ENCODE results near the gene RRP7A.
"Not testable (repeated sequence)": the region's sequence is repeated elsewhere in the genome, so short reads cannot be mapped to it uniquely, and the experiment has no call there.

Gene RRP7A

DNA sequence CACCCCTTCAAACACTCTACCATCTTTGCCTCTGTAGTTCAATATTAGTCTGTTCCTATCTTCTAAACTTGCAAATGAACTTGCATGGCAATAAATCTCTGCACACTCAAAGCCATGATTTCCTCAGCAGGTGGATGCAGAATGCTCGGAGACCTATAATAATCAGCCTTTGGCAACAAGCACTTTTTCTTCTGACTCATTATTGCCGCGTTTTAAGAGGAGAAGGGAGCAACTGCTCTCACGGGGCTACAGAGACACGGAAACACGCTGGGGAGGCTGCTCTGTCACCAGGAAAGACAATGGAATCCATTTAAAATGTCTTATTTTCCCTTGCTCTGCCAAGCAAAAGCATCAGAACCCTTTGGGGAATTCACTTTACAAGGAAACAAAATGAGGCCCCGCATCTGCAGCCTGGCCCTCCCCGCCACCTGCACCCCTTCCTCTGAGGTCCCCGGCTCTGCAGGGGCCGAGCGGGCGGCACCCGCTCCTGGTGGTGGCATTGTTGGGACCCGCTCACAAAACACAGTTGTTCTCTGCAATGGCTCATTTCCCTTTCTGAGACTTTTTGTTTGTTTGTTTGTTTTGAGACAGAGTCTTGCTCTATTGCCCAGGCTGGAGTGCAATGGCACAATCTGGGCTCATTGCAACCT lies 15.6 kb upstream of the RRP7A start:
- FAIRE-seq, result not testable (repeated sequence)

- FAIRE-seq, result no peak
These were observed 14.0 kb upstream of the RRP7A start for GRCh38 chr22:42533638-42533977.

GRCh38 chr22:42531401-42532084 lies 11.9 kb upstream of the RRP7A start:
- FAIRE-seq, result not testable (repeated sequence)

DNA sequence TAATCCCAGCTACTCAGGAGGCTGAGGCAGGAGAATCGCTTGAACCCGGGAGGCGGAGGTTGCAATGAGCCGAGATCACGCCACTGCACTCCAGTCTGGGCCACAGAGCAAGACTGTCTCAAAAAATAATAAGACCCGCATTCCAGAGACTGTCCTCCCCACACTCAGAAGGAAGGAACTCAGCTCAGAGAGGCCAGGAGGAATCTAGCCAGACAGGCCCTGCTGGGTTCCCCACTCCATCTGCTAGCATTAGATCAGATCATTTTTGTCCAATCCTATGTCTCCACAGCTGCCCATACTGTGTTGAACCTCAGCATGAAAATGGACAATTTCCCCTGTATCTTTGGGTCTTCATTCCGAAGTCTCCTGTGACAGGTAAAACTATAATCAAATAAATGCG lies 9.8 kb upstream of the RRP7A start:
- FAIRE-seq, result not testable (repeated sequence)

- no peak for FAIRE-seq
These were observed 9.2 kb upstream of the RRP7A start for GRCh38 chr22:42528591-42529307.

DNA sequence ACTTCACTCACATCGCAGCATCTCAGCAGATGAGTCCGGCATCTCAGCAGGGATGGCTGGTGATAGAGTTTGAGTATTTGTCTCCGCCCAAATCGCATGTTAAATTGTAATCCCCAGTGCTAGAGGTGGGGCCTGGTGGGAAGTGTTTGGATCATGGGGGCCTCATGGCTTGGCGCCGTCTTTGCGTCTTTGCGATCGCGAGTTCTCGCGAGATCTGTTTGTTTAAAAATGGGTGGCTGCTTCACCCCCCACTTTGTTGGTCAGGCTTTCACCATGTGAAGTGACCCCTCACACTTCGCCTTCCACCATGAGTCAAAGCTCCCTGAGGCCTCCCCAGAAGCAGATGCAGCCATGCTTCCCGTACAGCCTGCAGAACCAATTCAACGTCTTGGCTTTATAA lies 3.0 kb upstream of the RRP7A start:
- FAIRE-seq, result no peak

DNA sequence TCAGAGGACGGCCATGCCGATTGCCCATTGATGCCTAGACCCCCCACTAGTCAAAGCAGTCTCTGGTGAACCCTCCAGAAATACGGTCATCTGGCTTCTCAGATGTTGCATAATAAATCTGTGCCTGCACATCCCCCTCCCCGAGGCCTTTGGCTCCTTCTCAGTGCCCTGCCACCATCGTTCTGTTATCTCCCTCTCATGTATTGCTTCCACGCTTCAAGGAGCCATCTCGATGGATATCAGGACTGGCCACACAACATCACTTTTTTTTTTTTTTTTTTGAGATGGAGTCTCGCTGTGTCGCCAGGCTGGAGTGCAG lies 1.6 kb upstream of the RRP7A start:
- FAIRE-seq, result no peak

- not testable (repeated sequence) for FAIRE-seq
These were observed 715 bp downstream of the RRP7A start for GRCh38 chr22:42518638-42519524.

DNA sequence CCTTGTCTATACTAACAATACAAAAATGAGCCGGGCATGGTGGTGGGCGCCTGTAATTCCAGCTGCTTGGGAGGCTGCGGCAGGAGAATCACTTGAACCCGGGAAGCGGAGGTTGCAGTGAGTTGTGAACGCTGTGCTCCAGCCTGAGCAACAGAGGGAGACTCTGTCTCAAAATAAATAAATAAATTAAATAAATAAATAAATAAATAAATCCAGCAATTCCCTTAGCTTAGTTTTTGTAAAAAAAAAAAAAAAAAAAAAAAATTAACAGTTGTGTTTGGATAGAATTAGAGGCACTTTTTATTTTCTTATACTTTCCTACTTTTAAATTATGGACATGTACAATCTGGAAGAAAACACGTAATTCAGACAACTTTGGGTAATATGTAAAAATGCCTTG lies 2.5 kb downstream of the RRP7A start:
- not testable (repeated sequence) for FAIRE-seq

GRCh38 chr22:42515896-42516295 lies 3.7 kb downstream of the RRP7A start:
- no peak for FAIRE-seq

DNA sequence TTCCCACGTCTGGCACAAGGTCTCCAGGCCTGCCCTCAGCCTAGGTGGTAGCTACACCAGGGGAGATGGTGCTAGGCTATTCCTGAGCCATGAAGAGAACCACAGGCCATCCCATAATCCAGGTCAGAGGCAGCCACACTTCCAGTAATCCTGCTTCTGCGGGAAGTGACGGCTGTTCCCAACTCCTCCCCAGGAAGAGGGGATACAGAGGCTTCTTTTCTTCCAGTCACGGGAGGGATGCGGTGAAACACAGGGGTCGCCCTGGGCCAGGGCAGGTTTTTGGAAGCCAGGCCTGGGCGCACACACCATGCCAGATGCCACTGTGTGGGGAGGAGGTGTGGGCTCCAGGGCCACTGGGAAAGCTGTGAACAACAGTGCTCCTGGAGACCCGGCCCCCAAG lies 4.3 kb downstream of the RRP7A start:
- FAIRE-seq, result not testable (repeated sequence)

DNA sequence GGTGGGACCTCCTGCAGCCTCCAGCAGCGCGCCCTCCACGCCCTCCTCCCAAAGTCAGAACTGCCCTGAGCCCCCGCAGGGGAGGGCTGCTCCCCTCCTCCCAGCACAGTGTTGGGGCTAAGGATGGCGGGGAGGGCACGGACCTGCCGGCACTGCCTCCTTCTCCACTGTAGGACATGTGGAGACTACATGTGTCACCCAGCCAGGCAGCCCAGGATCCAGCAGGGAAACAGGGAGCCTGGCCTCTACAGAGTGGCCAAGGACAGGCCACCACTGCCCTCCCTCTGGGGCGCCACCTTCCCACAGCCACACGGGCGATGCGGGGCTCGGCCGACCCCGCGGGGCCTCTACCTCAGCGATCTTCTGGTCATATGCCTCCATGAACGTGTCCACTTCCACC lies 5.3 kb downstream of the RRP7A start:
- not testable (repeated sequence) for FAIRE-seq

GRCh38 chr22:42512273-42512990 lies 7.2 kb downstream of the RRP7A start:
- FAIRE-seq, result peak; percentile 82

- FAIRE-seq, result no peak
These were observed 8.2 kb downstream of the RRP7A start for GRCh38 chr22:42511401-42511891.

DNA sequence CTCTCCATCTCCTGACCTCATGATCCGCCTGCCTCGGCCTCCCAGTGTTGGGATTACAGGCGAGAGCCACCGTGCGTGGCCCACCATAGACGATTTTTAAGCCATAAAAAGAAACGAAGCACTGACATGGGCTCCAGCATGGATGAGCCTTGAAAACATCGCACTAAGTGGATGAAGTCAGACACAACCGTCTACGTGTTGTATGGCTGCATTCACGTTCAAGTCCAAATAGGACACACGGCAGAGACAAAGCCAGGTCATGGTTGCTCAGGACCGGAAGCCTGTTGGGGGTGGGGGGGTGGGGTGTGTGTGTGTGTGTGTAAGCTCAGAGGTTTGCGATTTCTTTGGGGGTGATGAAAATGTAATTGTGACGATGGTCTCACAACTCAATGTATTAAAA lies 10.0 kb downstream of the RRP7A start:
- no peak for FAIRE-seq

- FAIRE-seq, result not testable (repeated sequence)
These were observed 10.6 kb downstream of the RRP7A start for GRCh38 chr22:42508975-42509364.

- FAIRE-seq, result not testable (repeated sequence)
These were observed 11.1 kb downstream of the RRP7A start for GRCh38 chr22:42508327-42508974.

DNA sequence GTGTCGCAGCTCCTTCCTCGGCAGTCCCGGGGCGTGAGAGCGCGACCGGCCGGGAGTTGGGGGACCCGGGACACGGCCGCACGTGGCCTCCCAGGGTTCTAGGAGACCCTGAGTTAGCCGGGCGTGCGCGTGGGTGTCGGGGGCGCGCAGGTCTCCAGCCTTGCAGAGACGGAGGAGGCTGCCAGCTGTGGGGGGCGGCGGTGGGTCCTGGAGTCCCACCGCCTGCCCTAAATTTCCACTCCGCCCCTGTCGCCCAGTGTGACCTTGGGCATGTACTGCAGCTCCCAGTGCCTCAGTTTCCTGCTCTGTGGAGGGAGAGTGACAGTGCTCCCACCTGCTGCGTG lies 18.8 kb downstream of the RRP7A start:
- no peak for FAIRE-seq

DNA sequence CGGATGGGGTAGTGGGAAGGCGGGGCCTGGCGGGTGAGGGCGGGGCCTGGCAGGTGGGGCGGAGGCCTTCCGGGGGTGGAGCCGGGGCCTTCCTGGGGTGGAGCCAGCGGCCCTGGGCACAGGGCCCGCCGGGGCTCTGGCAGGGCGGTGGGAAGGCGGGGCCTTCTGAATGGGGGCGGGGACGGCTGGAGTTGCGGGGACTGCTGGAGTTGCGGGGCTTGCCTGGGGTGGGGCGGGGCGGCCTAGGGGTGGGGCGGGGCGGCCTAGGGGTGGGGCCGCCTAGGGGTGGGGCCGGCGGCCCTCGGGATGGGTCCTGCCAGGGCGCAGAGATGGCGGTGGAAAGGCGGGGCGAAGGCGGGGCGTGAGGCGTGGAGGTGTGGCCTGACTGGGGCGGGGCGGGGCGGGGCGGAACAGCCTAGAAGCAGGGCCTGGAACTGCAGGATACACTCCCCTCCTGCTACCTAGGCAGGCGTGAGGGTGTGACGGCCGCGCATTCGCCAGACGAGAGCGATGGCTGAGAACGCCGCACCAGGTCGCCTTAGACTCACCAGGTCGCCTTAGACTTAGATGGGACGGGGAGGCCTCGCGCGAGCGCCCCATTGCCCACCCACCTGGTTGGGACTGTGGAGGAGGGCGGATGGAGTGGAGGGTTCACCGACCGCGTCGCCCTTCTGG lies 19.3 kb downstream of the RRP7A start:
- no peak for FAIRE-seq

- FAIRE-seq, result not testable (repeated sequence)
These were observed 19.8 kb downstream of the RRP7A start for GRCh38 chr22:42499773-42500160.

DNA sequence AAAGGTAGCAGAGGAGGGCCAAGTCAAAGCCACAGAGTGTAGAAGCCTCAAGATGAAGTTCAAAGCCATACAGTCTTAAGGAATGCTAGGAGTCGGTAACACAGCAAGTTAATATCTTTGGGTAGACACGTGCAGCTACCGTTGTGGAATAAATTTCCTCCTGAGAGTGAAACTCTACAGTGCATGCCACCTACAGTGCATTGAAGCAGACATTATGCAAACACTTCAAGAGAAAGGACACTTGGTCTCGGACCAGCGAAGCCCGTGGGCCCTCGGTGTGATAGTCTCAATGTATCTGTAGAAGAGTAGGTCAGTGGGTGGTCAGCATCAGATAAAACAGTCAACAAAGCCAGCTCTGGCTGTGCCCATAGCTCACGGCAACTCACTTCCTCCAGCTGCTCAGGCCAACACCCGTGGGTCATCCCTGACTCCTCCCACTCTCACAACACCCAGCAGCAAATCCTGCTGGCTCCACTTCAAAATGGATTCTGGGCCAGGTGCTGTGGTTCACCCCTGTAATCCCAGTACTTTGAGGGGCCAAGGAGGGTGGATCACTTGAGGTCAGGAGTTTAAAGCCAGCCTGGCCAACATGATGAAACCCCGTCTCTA lies 24.0 kb downstream of the RRP7A start:
- FAIRE-seq, result not testable (repeated sequence)

Measured in TTC549 (cell line).